Smooth muscle cell (in vitro differentiated cells): ENCODE data around the gene NOP14. TPM values are rescaled to one million over a fixed set of nuclear protein-coding genes. Genes with fewer than 3 reads are reported as not detected.

Source experiments
- DNase-seq: peaks from one replicate; lab custom pipeline; 2025; ENCODE audit not compliant: unreplicated experiment; lab: John Stamatoyannopoulos, UW
- H2AFZ ChIP-seq: fragments of 200-600 bp; sonication (generic); 2 replicates; pipeline ENCODE4 v1.6.0; 2016; ENCODE audit warnings: antibody characterized with exemption, low read depth, mild to moderate bottlenecking
- H3F3A ChIP-seq: fragments of 200-600 bp; sonication (generic); 2 replicates; pipeline ENCODE4 v1.6.0; 2017; ENCODE audit warnings: antibody characterized with exemption, low read depth
- H3K27ac ChIP-seq: fragments of 200-600 bp; sonication (generic); 2 replicates; pipeline ENCODE4 v1.5.1; 2016; ENCODE audit warnings: low read depth, mild to moderate bottlenecking
- H3K27me3 ChIP-seq: fragments of 200-600 bp; sonication (generic); 2 replicates; pipeline ENCODE4 v1.6.1; 2016; ENCODE audit warnings: low read depth, mild to moderate bottlenecking
- H3K36me3 ChIP-seq: fragments of 200-600 bp; sonication (generic); 2 replicates; pipeline ENCODE4 v1.5.1; 2016; ENCODE audit warnings: low read depth
- H3K4me1 ChIP-seq: fragments of 200-600 bp; sonication (generic); 2 replicates; pipeline ENCODE4 v1.5.1; 2016; ENCODE audit warnings: low read depth
- H3K4me2 ChIP-seq: fragments of 200-600 bp; sonication (generic); 2 replicates; pipeline ENCODE4 v1.6.0; 2016; ENCODE audit warnings: mild to moderate bottlenecking
- H3K4me3 ChIP-seq: fragments of 200-600 bp; sonication (generic); 2 replicates; pipeline ENCODE4 v1.5.1; 2016; ENCODE audit warnings: mild to moderate bottlenecking
- H3K79me2 ChIP-seq: fragments of 200-600 bp; sonication (generic); 2 replicates; pipeline ENCODE4 v1.6.0; 2016; ENCODE audit warnings: low read depth, mild to moderate bottlenecking
- H3K9ac ChIP-seq: fragments of 200-600 bp; sonication (generic); 2 replicates; pipeline ENCODE4 v1.6.0; 2016; ENCODE audit warnings: low read depth
- H3K9me3 ChIP-seq: fragments of 200-600 bp; sonication (generic); replicated peaks from 2 replicates; pipeline ENCODE4 v1.5.1; 2016; ENCODE audit warnings: low read depth
- H4K20me1 ChIP-seq: fragments of 200-600 bp; sonication (generic); 2 replicates; pipeline ENCODE4 v1.6.0; 2016; ENCODE audit warnings: low read depth
- whole genome bisulfite sequencing: methylation state at CpG from one replicate; pipeline ENCODE4 v1.1.7; 2016; ENCODE audit warnings: low lambda C conversion rate; 5-methylcytosine and 5-hydroxymethylcytosine counted together
- polyA plus RNA-seq: library from polyadenylated mRNA; unstranded; fragments of >200 nt; fragmentation: Nextera tagmentation; extraction: Ambion mirVana; gene quantifications from 2 replicates; pipeline ENCODE4 v1.2.1, GENCODE V29; 2016
- total RNA-seq: library from RNA; depleted of rRNA; stranded (reverse); fragments of >200 nt; gene quantifications from 2 replicates; pipeline ENCODE4 v1.2.3, GENCODE V29; 2014
- TF ChIP-seq, protein P1 (sequence below): fragments of 200-600 bp; sonication (generic); IDR thresholded peaks from 2 replicates; pipeline ENCODE4 v1.5.1; 2017; ENCODE audit warnings: borderline replicate concordance, mild to moderate bottlenecking, antibody characterized with exemption; ENCODE audit not compliant: insufficient read depth, poor library complexity, severe bottlenecking

NOP14 gene
- total and polyA plus RNA-seq, 2 experiments from 2014 or later = 10.9 to 18.5 TPM

DNA sequence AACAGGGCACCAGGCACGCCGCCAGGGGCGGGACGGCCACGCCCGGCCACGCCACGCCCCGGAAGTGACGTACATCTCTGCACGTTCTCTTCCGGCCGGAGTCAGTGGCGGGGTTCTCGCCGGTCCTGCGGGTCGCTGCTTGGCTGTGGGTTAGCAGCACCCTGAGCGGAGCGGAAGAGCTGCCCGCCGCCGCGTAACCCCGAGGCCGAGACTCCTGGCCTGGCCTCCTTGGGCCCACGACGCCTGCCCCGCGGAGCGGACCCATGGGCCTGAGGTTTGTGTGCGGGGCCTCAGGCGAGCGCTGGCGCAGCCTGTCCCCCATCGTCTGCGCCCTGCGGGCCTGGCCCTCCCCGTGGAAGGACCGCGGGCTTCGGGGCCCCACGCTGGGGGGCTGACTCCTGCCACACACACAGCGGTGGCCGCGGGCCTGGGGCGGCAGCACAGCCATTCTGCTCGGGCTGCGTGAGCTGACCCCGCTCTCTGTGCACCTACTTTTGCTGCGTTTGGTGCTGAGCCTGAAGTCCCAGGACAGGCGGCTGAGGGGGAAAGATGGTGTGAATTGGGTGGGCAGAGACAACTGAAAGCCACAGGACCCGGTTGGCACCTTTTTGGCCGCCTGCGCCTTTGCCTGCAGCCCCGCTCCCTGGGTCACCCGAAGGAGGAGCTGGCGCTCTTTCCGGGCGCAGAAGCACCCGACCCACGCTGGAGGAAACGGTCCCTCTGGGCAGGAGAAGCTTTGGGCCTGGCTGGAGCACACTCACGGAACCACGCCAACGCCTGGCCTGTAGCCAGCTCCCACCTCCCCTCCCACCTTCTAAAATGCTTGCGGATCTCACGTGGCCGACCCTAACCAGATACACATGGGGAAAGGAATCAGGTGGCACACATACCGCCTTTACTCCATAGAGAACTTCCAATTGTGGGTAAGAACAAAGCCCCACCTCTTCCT, 28.1 kb downstream of the NOP14 start:
- H3K4me2 ChIP-seq = peak overlapping the region; percentile 90
- peak overlapping the region; percentile 92 for H3K9ac ChIP-seq
- H3K27me3 ChIP-seq = no peaks in the 10 kb centered on the region
- H3K79me2 ChIP-seq = peaks cover 4% of the 10 kb centered on the region
- H3K27ac ChIP-seq = peak overlapping the region; percentile 87
- peaks cover 23% of the 10 kb centered on the region for H4K20me1 ChIP-seq
- no peaks in the 10 kb centered on the region for H3K9me3 ChIP-seq
- 2% methylated on average over 62 of the region's 70 CpGs for WGBS
- peak; percentile 75 for DNase-seq
- H3F3A ChIP-seq = peaks cover 7% of the 10 kb centered on the region
- TF ChIP-seq, protein P1, sequence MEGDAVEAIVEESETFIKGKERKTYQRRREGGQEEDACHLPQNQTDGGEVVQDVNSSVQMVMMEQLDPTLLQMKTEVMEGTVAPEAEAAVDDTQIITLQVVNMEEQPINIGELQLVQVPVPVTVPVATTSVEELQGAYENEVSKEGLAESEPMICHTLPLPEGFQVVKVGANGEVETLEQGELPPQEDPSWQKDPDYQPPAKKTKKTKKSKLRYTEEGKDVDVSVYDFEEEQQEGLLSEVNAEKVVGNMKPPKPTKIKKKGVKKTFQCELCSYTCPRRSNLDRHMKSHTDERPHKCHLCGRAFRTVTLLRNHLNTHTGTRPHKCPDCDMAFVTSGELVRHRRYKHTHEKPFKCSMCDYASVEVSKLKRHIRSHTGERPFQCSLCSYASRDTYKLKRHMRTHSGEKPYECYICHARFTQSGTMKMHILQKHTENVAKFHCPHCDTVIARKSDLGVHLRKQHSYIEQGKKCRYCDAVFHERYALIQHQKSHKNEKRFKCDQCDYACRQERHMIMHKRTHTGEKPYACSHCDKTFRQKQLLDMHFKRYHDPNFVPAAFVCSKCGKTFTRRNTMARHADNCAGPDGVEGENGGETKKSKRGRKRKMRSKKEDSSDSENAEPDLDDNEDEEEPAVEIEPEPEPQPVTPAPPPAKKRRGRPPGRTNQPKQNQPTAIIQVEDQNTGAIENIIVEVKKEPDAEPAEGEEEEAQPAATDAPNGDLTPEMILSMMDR = no peak
- H3K36me3 ChIP-seq = no peaks in the 10 kb centered on the region
- no peak overlapping the region for H2AFZ ChIP-seq
- peaks cover 14% of the 10 kb centered on the region for H3K4me1 ChIP-seq
- H3K4me3 ChIP-seq = peak overlapping the region; percentile 76

DNA sequence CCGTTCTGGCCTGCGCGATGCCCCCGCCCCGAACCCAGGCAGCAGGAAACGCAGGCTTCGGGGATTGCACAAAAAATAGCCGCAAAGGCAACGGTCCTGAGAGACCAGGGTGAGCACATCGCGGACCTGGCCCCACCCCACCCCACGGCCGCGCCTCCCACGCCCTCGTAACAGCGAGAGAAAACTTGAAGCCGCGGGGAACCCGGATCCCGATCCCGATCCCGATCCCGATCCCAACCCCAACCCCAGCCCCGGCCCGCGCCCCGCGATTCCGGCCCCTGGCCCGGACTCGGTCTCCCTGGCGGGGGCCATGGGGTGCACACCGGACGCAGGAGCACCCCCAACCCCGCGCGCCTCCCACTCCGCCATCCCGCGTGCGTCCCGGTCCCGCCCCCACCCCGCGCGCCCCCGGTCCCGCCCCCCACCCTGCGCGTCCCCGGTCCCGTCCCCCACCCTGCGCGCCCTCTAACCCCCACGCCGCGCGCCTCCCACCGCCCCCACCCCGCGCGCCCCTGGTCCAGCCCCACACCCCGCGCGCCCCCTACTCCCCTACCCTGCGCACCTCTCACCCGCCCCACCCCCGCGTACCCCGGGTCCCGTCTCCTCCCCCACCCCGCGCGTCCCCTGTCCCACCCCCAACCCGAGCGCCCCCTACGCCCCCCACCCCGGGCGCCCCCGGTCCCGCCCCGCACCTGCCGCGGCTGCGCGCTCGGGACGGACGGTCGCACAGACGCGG, 29.0 kb downstream of the NOP14 start:
- DNase-seq = peak; percentile 25
- peaks cover 24% of the 10 kb centered on the region for H4K20me1 ChIP-seq
- H3K27ac ChIP-seq = peak overlapping the region; percentile 31
- H3F3A ChIP-seq = peaks cover 15% of the 10 kb centered on the region
- peaks cover 14% of the 10 kb centered on the region for H3K4me1 ChIP-seq
- H2AFZ ChIP-seq = no peak overlapping the region
- H3K36me3 ChIP-seq = no peaks in the 10 kb centered on the region
- under 1% methylated on average over 46 of the region's 93 CpGs for WGBS
- H3K4me3 ChIP-seq = peak overlapping the region; percentile 76
- TF ChIP-seq, protein P1 = no peak
- H3K79me2 ChIP-seq = peaks cover 4% of the 10 kb centered on the region
- H3K9ac ChIP-seq = peak overlapping the region; percentile 22
- H3K4me2 ChIP-seq = peak overlapping the region; percentile 90
- H3K27me3 ChIP-seq = no peaks in the 10 kb centered on the region
- no peaks in the 10 kb centered on the region for H3K9me3 ChIP-seq

DNA sequence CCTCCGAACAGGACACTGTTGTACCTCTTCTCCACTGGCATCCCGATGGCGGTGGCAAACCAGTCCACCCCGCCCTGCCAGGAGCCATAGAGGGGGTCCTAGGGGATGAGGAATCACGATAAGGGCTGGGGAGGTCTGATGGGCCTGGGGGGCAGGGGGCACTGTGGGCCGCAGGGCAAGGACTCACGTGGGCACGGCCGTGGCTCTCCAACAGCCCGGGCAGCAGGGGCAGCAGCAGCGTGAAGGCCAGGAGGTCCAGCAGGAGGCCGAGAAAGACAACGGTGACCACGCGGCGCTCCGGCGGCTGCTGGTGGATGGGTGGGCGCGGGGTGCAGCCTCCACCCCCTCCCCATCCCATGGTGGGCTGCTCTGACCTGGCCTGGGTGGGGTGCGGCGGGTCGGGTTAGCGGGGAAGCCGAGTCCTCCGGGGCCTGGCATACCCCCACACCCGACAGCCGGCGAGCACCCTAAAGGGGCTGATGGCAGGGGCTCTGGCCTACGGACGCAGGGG, 29.6 kb downstream of the NOP14 start:
- H3K9me3 ChIP-seq = no peaks in the 10 kb centered on the region
- H3K9ac ChIP-seq = peak overlapping the region; percentile 22
- H3K4me2 ChIP-seq = peak overlapping the region; percentile 90
- H3K27ac ChIP-seq = peak overlapping the region; percentile 33
- peaks cover 14% of the 10 kb centered on the region for H3K4me1 ChIP-seq
- 56% methylated on average over 23 of the region's 31 CpGs for WGBS
- no peak for DNase-seq
- peaks cover 22% of the 10 kb centered on the region for H4K20me1 ChIP-seq
- TF ChIP-seq, protein P1 = no peak
- H3K36me3 ChIP-seq = no peaks in the 10 kb centered on the region
- no peaks in the 10 kb centered on the region for H3K27me3 ChIP-seq
- peak overlapping the region; percentile 76 for H3K4me3 ChIP-seq
- H3K79me2 ChIP-seq = peaks cover 4% of the 10 kb centered on the region
- H3F3A ChIP-seq = peaks cover 17% of the 10 kb centered on the region
- no peak overlapping the region for H2AFZ ChIP-seq
